Measurements from ENCODE around the gene SND1. TPM values are rescaled to one million over a fixed set of nuclear protein-coding genes. Genes with fewer than 3 reads are reported as not detected.
A peak's percentile ranks its signal among the peaks of the same experiment; 100 is the strongest.

Gene SND1
- total RNA-seq, 2 donors from 2014 or later = 146 to 155 TPM

DNA sequence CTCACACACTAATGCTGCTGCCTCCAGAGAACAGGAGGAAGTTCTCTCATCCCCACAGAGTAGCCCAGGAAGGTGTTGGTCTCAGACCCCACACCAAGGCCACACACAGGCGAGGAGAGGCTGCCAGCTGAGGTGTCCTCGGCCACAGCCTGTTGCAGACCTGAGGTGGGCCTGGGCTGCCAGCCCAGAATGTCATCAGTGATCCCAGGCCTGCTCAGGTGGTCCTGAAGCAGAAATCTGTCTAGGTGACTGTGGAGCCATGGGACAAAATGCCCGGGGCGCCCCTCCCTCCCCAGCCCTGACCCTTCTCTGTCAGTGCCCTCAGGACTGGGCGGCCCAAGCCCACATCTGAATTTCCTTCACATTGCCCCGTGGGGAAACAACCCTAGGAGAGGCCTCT is 422.7 kb downstream of the SND1 start:
- DNase-seq (no peak), ATAC-seq (no peak)
- H3K27me3 ChIP-seq = no peaks in the 10 kb centered on the region
- intact Hi-C loops (cut with DNase I) = no loop called here
- H3K4me3 ChIP-seq = no peak overlapping the region
- peaks cover 14% of the 10 kb centered on the region for H3K4me1 ChIP-seq
- WGBS, 2 donors = 78 to 89% methylated on average over 6 of the region's 6 CpGs
- TF ChIP-seq POLR2A (IDR thresholded peaks at IDR 0.05) = no peak
- TF ChIP-seq, protein P1, sequence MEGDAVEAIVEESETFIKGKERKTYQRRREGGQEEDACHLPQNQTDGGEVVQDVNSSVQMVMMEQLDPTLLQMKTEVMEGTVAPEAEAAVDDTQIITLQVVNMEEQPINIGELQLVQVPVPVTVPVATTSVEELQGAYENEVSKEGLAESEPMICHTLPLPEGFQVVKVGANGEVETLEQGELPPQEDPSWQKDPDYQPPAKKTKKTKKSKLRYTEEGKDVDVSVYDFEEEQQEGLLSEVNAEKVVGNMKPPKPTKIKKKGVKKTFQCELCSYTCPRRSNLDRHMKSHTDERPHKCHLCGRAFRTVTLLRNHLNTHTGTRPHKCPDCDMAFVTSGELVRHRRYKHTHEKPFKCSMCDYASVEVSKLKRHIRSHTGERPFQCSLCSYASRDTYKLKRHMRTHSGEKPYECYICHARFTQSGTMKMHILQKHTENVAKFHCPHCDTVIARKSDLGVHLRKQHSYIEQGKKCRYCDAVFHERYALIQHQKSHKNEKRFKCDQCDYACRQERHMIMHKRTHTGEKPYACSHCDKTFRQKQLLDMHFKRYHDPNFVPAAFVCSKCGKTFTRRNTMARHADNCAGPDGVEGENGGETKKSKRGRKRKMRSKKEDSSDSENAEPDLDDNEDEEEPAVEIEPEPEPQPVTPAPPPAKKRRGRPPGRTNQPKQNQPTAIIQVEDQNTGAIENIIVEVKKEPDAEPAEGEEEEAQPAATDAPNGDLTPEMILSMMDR (IDR thresholded peaks at IDR 0.05) = no peak
- H3K27ac ChIP-seq = no peak overlapping the region
- H3K36me3 ChIP-seq (replicated peaks in 1 of 2; ENCODE audit: insufficient read depth in 1 of 2, low read depth in 2 of 2) = peaks cover 0 to 18% of the 10 kb centered on the region in 2 donors
- H3K9me3 ChIP-seq = no peaks in the 10 kb centered on the region

DNA sequence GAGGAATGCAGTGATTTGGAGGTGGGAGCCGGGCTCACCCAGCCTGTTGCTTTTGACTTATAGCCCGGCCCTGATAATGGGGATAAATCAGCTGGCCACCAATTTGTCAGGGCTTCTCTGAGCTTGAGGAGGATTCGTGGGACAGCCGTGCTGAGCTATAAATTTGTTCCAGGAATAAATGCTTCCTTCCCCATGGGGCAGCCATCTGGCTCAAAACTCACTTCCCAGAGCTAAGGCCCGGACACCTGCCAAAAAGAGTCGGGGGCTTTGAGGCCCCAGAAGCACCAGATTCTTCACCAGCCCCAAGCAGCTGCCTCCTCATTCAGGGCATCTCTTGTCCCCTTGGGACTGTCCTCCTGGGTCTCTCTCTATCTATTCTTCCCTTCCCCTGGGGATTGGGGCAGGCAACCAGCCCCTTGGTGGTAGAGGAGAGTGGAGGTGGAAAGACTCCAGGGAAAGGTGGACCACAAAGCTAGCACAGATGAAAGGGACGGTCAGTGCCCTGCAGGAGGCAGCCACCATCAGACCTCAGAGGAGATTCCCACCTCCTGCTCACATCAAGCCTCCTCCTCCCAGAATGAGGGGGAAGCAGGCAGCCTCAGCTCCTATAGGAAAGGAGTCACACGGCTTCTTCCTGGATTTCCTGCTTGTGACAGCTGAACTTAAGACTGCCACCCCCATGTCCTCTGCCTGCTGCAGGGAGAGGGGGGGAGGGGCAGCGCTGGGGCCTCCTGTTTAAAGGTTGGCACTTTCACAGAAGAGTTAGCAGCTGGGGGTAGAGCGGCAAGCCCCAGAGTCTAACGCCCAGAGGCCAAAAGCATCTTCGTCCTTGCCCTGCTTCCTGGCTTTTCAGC is 423.5 kb downstream of the SND1 start:
- ATAC-seq (no peak), DNase-seq (no peak)
- Histone ChIP-seq H3K27ac (no peak overlapping the region), H3K4me3 (no peak overlapping the region), H3K36me3 (replicated peaks in 1 of 2; ENCODE audit: insufficient read depth in 1 of 2, low read depth in 2 of 2) (peaks cover 0 to 18% of the 10 kb centered on the region in 2 donors), H3K4me1 (peaks cover 14% of the 10 kb centered on the region), H3K9me3 (no peaks in the 10 kb centered on the region), H3K27me3 (no peaks in the 10 kb centered on the region)
- WGBS, 2 donors = 80 to 92% methylated on average over 11 of the region's 12 CpGs
- intact Hi-C loops (cut with DNase I) = no loop called here
- no peak for TF ChIP-seq POLR2A (IDR thresholded peaks at IDR 0.05)
- TF ChIP-seq, protein P1 (IDR thresholded peaks at IDR 0.05) = no peak

DNA sequence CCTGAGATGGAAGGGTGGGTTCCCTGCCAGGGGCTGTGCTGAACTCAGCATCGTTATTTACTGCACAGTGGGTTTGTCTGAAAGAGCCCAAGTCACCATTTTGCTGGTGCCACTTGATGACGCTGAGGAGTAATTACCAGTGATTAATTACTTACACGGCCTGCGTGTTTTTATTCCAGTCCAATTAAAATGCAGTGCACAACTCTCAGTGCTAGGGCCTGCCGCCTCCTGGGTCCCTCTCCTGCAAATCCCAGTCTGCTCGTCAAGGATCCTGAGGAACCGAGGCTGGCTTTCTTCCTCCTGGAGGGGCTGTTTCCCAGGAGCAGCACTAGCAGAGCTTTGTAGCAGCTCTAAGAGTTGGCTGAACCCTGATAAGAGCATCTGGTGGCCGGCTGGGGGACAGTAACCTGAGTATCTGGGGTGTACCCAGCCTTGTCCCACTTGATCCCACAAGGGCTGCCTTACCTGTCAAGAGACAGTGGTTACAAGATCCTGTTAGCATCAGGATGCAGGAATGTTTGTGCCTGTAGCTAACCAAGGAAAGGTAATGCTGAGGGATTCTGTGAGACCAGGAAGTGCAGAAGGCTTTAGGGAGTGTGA is 424.3 kb downstream of the SND1 start:
- DNase-seq = no peak
- peaks cover 2 to 20% of the 10 kb centered on the region in 2 donors for H3K36me3 ChIP-seq (replicated peaks in 1 of 2; ENCODE audit: insufficient read depth in 1 of 2, low read depth in 2 of 2)
- H3K9me3 ChIP-seq = no peaks in the 10 kb centered on the region
- H3K27me3 ChIP-seq = no peaks in the 10 kb centered on the region
- H3K4me1 ChIP-seq = peaks cover 14% of the 10 kb centered on the region
- H3K27ac ChIP-seq = no peak overlapping the region
- 84 to 87% methylated on average over 8 of the region's 8 CpGs for WGBS, 2 donors
- H3K4me3 ChIP-seq = no peak overlapping the region
- TF ChIP-seq, protein P1 (IDR thresholded peaks at IDR 0.05) = no peak
- intact Hi-C loops (cut with DNase I) = no loop called here
- ATAC-seq = no peak

DNA sequence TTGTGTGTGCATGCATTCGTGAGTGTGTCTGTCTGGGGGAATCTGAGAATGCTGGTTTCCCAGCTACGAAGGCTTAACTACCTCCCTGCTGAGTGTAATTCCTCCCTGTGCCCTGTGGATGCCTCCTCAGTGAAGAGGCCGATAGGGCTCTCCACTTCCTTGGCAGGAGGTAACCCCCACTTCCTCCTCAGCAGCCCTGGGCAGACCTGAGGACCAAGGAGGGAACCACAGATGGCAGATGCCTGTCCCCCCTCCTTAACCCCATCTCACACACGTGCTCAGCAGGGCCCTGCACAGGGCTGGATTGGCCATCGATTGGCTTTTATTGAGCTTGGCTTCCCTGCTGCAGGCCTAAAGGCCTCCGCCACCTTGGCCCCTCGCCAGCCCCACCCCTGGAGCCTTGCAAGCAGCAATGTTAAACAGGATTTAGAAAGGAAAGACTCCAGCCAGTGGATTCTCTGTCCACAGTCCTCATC is 424.8 kb downstream of the SND1 start:
- no peak overlapping the region for H3K4me3 ChIP-seq
- peak; percentile 63 for ATAC-seq
- peaks cover 14% of the 10 kb centered on the region for H3K4me1 ChIP-seq
- peak; percentile 64 to 83 (median 70) for DNase-seq
- no peak overlapping the region for H3K27ac ChIP-seq
- H3K9me3 ChIP-seq = no peaks in the 10 kb centered on the region
- TF ChIP-seq POLR2A (IDR thresholded peaks at IDR 0.05) = no peak
- H3K27me3 ChIP-seq = no peaks in the 10 kb centered on the region
- H3K36me3 ChIP-seq (replicated peaks in 1 of 2; ENCODE audit: insufficient read depth in 1 of 2, low read depth in 2 of 2) = peaks cover 8 to 23% of the 10 kb centered on the region in 2 donors
- intact Hi-C loops (cut with DNase I) = no loop called here
- 34 to 51% methylated on average over 6 to 7 of the region's 7 CpGs for WGBS, 2 donors

DNA sequence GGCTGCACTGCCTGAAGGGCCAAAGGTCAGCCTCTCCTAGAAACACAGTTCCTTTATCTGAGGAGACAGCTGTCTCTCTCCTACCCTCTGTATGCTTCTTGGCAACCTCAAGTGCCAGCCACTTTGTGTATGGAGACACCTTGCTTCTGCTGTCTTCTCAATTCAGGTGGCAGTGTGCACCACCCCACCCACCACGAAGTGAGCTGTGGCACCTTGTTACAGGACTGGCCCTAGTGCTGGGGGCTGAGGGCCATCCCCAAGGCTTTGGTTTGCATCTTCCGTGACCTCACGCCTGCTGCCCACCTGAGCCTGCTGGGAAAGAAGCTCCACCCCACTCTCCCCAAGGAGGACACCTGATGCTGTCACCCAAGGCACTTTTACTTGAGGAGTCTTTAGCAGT is 426.3 kb downstream of the SND1 start:
- 87 to 100% methylated on average over 2 to 3 of the region's 3 CpGs for WGBS, 2 donors
- Histone ChIP-seq H3K4me1 (peaks cover 14% of the 10 kb centered on the region), H3K27me3 (no peaks in the 10 kb centered on the region), H3K36me3 (replicated peaks in 1 of 2; ENCODE audit: insufficient read depth in 1 of 2, low read depth in 2 of 2) (peaks cover 8 to 25% of the 10 kb centered on the region in 2 donors), H3K4me3 (no peak overlapping the region), H3K27ac (no peak overlapping the region), H3K9me3 (no peaks in the 10 kb centered on the region)
- ATAC-seq = no peak
- no peak for DNase-seq
- intact Hi-C loops (cut with DNase I) = no loop called here
- no peak for TF ChIP-seq POLR2A (IDR thresholded peaks at IDR 0.05)
- TF ChIP-seq, protein P1 (IDR thresholded peaks at IDR 0.05) = no peak

Data from body of pancreas (tissue), 4 donors.